HCT116 (cell line): ENCODE results near the gene TAS2R19.
"Not testable (repeated sequence)": the region's sequence is repeated elsewhere in the genome, so short reads cannot be mapped to it uniquely, and the experiment has no call there.

ENCODE experiments used
- ATF3 ChIP-seq: IDR thresholded peaks from 2 replicates; pipeline ENCODE4 v1.6.1; 2012
- CTCF ChIP-seq, 3 experiments: fragments of 200-600 bp in 1 of 3; sonication (generic) in 1 of 3; IDR thresholded peaks in 2 of 3; conservative IDR thresholded peaks in 1 of 3; 2 replicates each; pipeline ENCODE4 v1.5.1; 2012 to 2017; ENCODE audit warnings: low read depth in 2 of 3, low read length in 2 of 3, antibody characterized with exemption in 1 of 3, borderline replicate concordance in 1 of 3, control low read depth in 1 of 3, mild to moderate bottlenecking in 1 of 3, mixed read lengths in 1 of 3, mixed run types in 1 of 3, moderate library complexity in 1 of 3; ENCODE audit not compliant: insufficient read depth in 1 of 3
- EZH2phosphoT487 ChIP-seq: fragments of 200-600 bp; IDR thresholded peaks from 2 replicates; pipeline ENCODE4 v1.6.1; 2018; ENCODE audit warnings: antibody characterized with exemption, borderline replicate concordance
- POLR2A ChIP-seq: IDR thresholded peaks from 2 replicates; pipeline ENCODE4 v1.7.0; 2011; ENCODE audit warnings: borderline replicate concordance; ENCODE audit not compliant: insufficient read depth, insufficient read length; ENCODE audit errors: extremely low read depth
- POLR2AphosphoS5 ChIP-seq: IDR thresholded peaks from 2 replicates; pipeline ENCODE4 v1.6.1; 2011; ENCODE audit warnings: mild to moderate bottlenecking, low read depth, low read length, moderate library complexity
- TCF7L2 ChIP-seq: IDR thresholded peaks from 2 replicates; pipeline ENCODE4 v1.7.0; 2011; ENCODE audit warnings: borderline replicate concordance, inconsistent platforms; ENCODE audit not compliant: insufficient read depth, insufficient read length; ENCODE audit errors: extremely low read depth
- ZFX ChIP-seq: fragments of 450-650 bp; IDR thresholded peaks from 2 replicates; pipeline ENCODE4 v1.6.1; 2017

- not testable (repeated sequence) for TF ChIP-seq CTCF (IDR thresholded peaks at IDR 0.05 in 2 of 3, conservative IDR thresholded peaks at IDR 0.05 in 1 of 3; ENCODE audit: borderline replicate concordance in 1 of 3, insufficient read depth in 1 of 3, low read depth in 2 of 3, low read length in 2 of 3); EZH2phosphoT487; ATF3; POLR2AphosphoS5; TCF7L2; ZFX; POLR2A
These were observed 39.8 kb upstream of the TAS2R19 start, which contains the start of gene TAS2R46 for GRCh38 chr12:11062194-11062593.
